ENCODE measurements around the gene MYO9B. TPM values are rescaled to one million over a fixed set of nuclear protein-coding genes. Genes with fewer than 3 reads are reported as not detected.

The MYO9B gene
- total and polyA plus RNA-seq, 4 donors, result 44.3 to 121 (median 97.2) TPM

- TF ChIP-seq CTCF (IDR thresholded peaks at IDR 0.05; ENCODE audit: control extremely low read depth, extremely low read depth), result no peak
- DNase-seq (no peak), ATAC-seq (ENCODE audit: insufficient read depth, low FRiP score) (no peak)
- no peak overlapping the region for H3K4me3 ChIP-seq
- H3K9ac ChIP-seq (ENCODE audit: insufficient read depth in 1 of 2, low read length in 2 of 2), result no peak overlapping the region
- peaks cover 0 to 9% (median 0%) of the 10 kb centered on the region in 4 donors for H3K36me3 ChIP-seq (ENCODE audit: control insufficient read depth in 4 of 4, insufficient read depth in 4 of 4, low read length in 4 of 4)
- WGBS, 2 donors, result 86 to 91% methylated on average over 3 of the region's 3 CpGs
- peaks cover 0 to 5% (median 0%) of the 10 kb centered on the region in 4 donors for H3K9me3 ChIP-seq (ENCODE audit: control insufficient read depth in 4 of 4, insufficient read depth in 3 of 4, low read length in 3 of 4)
- peaks cover 0 to 6% (median 0%) of the 10 kb centered on the region in 5 donors for H3K4me1 ChIP-seq (ENCODE audit: control insufficient read depth in 5 of 5, insufficient read depth in 5 of 5, low read length in 5 of 5)
- H3K27me3 ChIP-seq (ENCODE audit: control insufficient read depth in 3 of 3, insufficient read depth in 3 of 3, low read length in 2 of 3), result no peaks in the 10 kb centered on the region
- H3K27ac ChIP-seq (ENCODE audit: low read depth in 1 of 2, low read length in 1 of 2), result no peak overlapping the region
Observed at GRCh38 chr19:17256130-17256529, 180.6 kb downstream of the MYO9B start.

DNA sequence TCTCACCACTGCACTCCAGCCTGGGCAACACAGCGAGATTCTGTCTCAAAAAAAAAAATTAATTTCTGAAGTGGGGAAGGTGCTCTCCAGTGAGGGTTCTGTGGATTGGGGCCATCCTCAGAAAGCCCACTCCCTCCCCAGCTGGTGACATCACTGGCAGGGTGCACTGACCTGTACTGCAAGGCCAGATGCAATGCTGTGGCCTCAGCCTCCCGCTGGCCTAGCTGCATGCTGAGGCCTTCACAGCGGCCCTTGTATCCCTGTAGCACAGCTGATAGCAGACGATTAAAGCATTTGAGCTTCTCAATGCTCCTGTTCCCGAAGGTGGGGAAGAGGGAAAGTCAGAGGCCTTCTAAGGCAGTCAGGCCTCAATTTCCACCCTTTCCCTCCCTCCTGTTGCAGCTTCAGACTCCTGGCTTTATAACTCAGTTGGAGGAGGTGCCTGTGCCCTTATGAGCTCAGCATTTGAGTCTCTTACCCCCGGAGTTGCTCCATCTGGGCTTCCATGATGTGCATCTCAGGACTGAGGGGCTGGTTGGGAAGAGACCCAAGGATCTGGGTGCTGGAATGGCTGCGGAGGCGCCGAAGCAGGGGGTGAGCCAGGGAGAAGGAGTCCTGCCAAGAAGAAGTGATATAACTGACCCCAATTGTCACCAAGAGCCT is 183.7 kb downstream of the MYO9B start:
- 94 to 95% methylated on average over 9 of the region's 9 CpGs for WGBS, 2 donors
- no peak overlapping the region for H3K4me3 ChIP-seq
- ATAC-seq (ENCODE audit: insufficient read depth, low FRiP score) (no peak), DNase-seq (no peak)
- no peak overlapping the region for H3K27ac ChIP-seq (ENCODE audit: low read depth in 1 of 2, low read length in 1 of 2)
- H3K27me3 ChIP-seq (ENCODE audit: control insufficient read depth in 3 of 3, insufficient read depth in 3 of 3, low read length in 2 of 3), result no peaks in the 10 kb centered on the region
- H3K4me1 ChIP-seq (ENCODE audit: control insufficient read depth in 5 of 5, insufficient read depth in 5 of 5, low read length in 5 of 5), result peaks cover 0 to 6% (median 0%) of the 10 kb centered on the region in 5 donors
- peaks cover 0 to 8% (median 0%) of the 10 kb centered on the region in 4 donors for H3K36me3 ChIP-seq (ENCODE audit: control insufficient read depth in 4 of 4, insufficient read depth in 4 of 4, low read length in 4 of 4)
- TF ChIP-seq CTCF (IDR thresholded peaks at IDR 0.05; ENCODE audit: control extremely low read depth, extremely low read depth), result no peak
- peaks cover 0 to 5% (median 0%) of the 10 kb centered on the region in 4 donors for H3K9me3 ChIP-seq (ENCODE audit: control insufficient read depth in 4 of 4, insufficient read depth in 3 of 4, low read length in 3 of 4)
- H3K9ac ChIP-seq (ENCODE audit: insufficient read depth in 1 of 2, low read length in 2 of 2), result no peak overlapping the region

DNA sequence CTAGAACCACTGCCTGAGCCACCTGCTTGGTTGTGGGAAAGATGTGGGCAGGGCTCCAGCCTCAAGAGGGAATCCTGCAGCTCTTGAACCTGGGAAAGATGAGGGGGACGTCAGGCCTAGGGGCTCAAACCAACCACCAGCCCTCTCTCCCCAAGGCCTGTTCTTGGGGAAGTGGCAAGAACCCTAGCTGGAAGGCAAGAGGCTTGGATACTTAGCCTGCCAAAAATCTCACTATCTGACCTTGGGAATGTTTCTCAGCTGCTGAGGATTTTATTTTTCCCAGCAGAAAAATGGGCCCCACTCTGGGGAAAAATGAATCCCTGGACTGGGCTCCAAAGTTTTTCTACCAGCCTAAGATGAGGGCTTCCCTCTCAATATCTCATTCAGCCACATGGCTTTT is 184.4 kb downstream of the MYO9B start:
- ATAC-seq (ENCODE audit: insufficient read depth, low FRiP score) (no peak), DNase-seq (no peak)
- Histone ChIP-seq H3K9me3 (ENCODE audit: control insufficient read depth in 4 of 4, insufficient read depth in 3 of 4, low read length in 3 of 4) (peaks cover 0 to 5% (median 0%) of the 10 kb centered on the region in 4 donors), H3K9ac (ENCODE audit: insufficient read depth in 1 of 2, low read length in 2 of 2) (no peak overlapping the region), H3K4me3 (no peak overlapping the region), H3K27ac (ENCODE audit: low read depth in 1 of 2, low read length in 1 of 2) (no peak overlapping the region), H3K36me3 (ENCODE audit: control insufficient read depth in 4 of 4, insufficient read depth in 4 of 4, low read length in 4 of 4) (peaks cover 0 to 8% (median 0%) of the 10 kb centered on the region in 4 donors), H3K4me1 (ENCODE audit: control insufficient read depth in 5 of 5, insufficient read depth in 5 of 5, low read length in 5 of 5) (peaks cover 0 to 6% (median 0%) of the 10 kb centered on the region in 5 donors), H3K27me3 (ENCODE audit: control insufficient read depth in 3 of 3, insufficient read depth in 3 of 3, low read length in 2 of 3) (no peaks in the 10 kb centered on the region)
- TF ChIP-seq CTCF (IDR thresholded peaks at IDR 0.05; ENCODE audit: control extremely low read depth, extremely low read depth), result no peak
- 68 to 70% methylated on average over 1 of the region's 1 CpG for WGBS, 2 donors
